Islet of Langerhans (tissue), 1 donor: Measurements from ENCODE around the gene OGFOD3.

ENCODE experiments used
- FAIRE-seq: peaks from one replicate; lab custom pipeline; 2011; peaks lifted over from hg19 to GRCh38; lab: Jason Lieb, UNC

Gene OGFOD3

GRCh38 chr17:82405051-82405450 lies 13.3 kb downstream of the OGFOD3 start:
- FAIRE-seq: no peak

GRCh38 chr17:82403662-82404660 lies 14.4 kb downstream of the OGFOD3 start:
- FAIRE-seq: no peak

GRCh38 chr17:82402865-82403264 lies 15.5 kb downstream of the OGFOD3 start:
- no peak for FAIRE-seq

GRCh38 chr17:82400830-82401229 lies 17.6 kb downstream of the OGFOD3 start:
- FAIRE-seq: no peak

- FAIRE-seq: no peak
These were observed 18.2 kb downstream of the OGFOD3 start for GRCh38 chr17:82400206-82400605.

- no peak for FAIRE-seq
These were observed 18.7 kb downstream of the OGFOD3 start for GRCh38 chr17:82399601-82400101.

GRCh38 chr17:82399041-82399441 lies 19.3 kb downstream of the OGFOD3 start:
- FAIRE-seq: no peak

GRCh38 chr17:82397449-82398335 lies 20.7 kb downstream of the OGFOD3 start:
- no peak for FAIRE-seq

GRCh38 chr17:82396601-82397435 lies 21.6 kb downstream of the OGFOD3 start:
- FAIRE-seq: no peak

GRCh38 chr17:82394278-82394677 lies 24.1 kb downstream of the OGFOD3 start:
- no peak for FAIRE-seq

GRCh38 chr17:82392941-82393340 lies 25.4 kb downstream of the OGFOD3 start:
- no peak for FAIRE-seq

GRCh38 chr17:82392209-82392920 lies 26.0 kb downstream of the OGFOD3 start:
- FAIRE-seq: no peak

- FAIRE-seq: no peak
These were observed 26.8 kb downstream of the OGFOD3 start for GRCh38 chr17:82391496-82392066.

- no peak for FAIRE-seq
These were observed 27.4 kb downstream of the OGFOD3 start for GRCh38 chr17:82390860-82391435.

- FAIRE-seq: no peak
These were observed 28.1 kb downstream of the OGFOD3 start for GRCh38 chr17:82390015-82390859.

- FAIRE-seq: no peak
These were observed 29.0 kb downstream of the OGFOD3 start for GRCh38 chr17:82389379-82389778.

GRCh38 chr17:82388922-82389283 lies 29.5 kb downstream of the OGFOD3 start:
- FAIRE-seq: no peak

- no peak for FAIRE-seq
These were observed 30.0 kb downstream of the OGFOD3 start for GRCh38 chr17:82388223-82388921.

- no peak for FAIRE-seq
These were observed 30.7 kb downstream of the OGFOD3 start for GRCh38 chr17:82387705-82388106.
